ENCODE results near the gene SPINK6.

The SPINK6 gene

GRCh38 chr5:148202531-148203203, at the start of gene SPINK6:
Gene SPINK6 (plus strand): TSS chr5:148203042. CDS start chr5:148203097, 55 bp downstream.
- no peak within 1 kb of the TSS for H3K4me3 ChIP-seq (ENCODE audit: low read length)
- TF ChIP-seq CTCF (IDR thresholded peaks at IDR 0.05; ENCODE audit: insufficient read depth, low read depth, low read length, missing control alignments): no peak
- DNase-seq (ENCODE audit: low read depth): peak; percentile 92

GRCh38 chr5:148156609-148157008, 46.2 kb upstream of the SPINK6 start:
- TF ChIP-seq CTCF (IDR thresholded peaks at IDR 0.05; ENCODE audit: insufficient read depth, low read depth, low read length, missing control alignments): no peak
- no peak for DNase-seq (ENCODE audit: low read depth)
- no peak overlapping the region for H3K4me3 ChIP-seq (ENCODE audit: low read length)

- no peak for DNase-seq (ENCODE audit: low read depth)
- H3K4me3 ChIP-seq (ENCODE audit: low read length): no peak overlapping the region
- no peak for TF ChIP-seq CTCF (IDR thresholded peaks at IDR 0.05; ENCODE audit: insufficient read depth, low read depth, low read length, missing control alignments)
Measured at GRCh38 chr5:148162038-148162437, 40.8 kb upstream of the SPINK6 start.

GRCh38 chr5:148163345-148163744, 39.5 kb upstream of the SPINK6 start:
- no peak overlapping the region for H3K4me3 ChIP-seq (ENCODE audit: low read length)
- DNase-seq (ENCODE audit: low read depth): no peak
- TF ChIP-seq CTCF (IDR thresholded peaks at IDR 0.05; ENCODE audit: insufficient read depth, low read depth, low read length, missing control alignments): no peak

- TF ChIP-seq CTCF (IDR thresholded peaks at IDR 0.05; ENCODE audit: insufficient read depth, low read depth, low read length, missing control alignments): no peak
- H3K4me3 ChIP-seq (ENCODE audit: low read length): no peak overlapping the region
- DNase-seq (ENCODE audit: low read depth): no peak
Measured at GRCh38 chr5:148166550-148167283, 36.1 kb upstream of the SPINK6 start.

GRCh38 chr5:148168246-148168645, 34.6 kb upstream of the SPINK6 start, which contains the start of gene SPINK14:
Gene SPINK14 (plus strand): TSS chr5:148168546. CDS start chr5:148169733, 1,187 bp downstream.
- no peak for TF ChIP-seq CTCF (IDR thresholded peaks at IDR 0.05; ENCODE audit: insufficient read depth, low read depth, low read length, missing control alignments)
- no peak within 1 kb of the TSS for H3K4me3 ChIP-seq (ENCODE audit: low read length)
- no peak for DNase-seq (ENCODE audit: low read depth)

Measured in epithelial cell of esophagus (primary cell).